BJ (cell line): ENCODE measurements around the gene ALK. TPM values are rescaled to one million over a fixed set of nuclear protein-coding genes. Genes with fewer than 3 reads are reported as not detected.

Source experiments
- CTCF ChIA-PET: fragments of 350-600 bp; formaldehyde crosslinking; extraction: SDS; loops from one replicate; lab custom pipeline; 2021; ENCODE audit warnings: antibody characterized with exemption, inconsistent platforms; lab: Yijun Ruan, JAX
- POLR2A ChIA-PET: fragments of 300-600 bp; sonication (Branson Sonifier 250); formaldehyde crosslinking; extraction: SDS; loops from one replicate; lab custom pipeline; 2021; ENCODE audit warnings: antibody characterized with exemption; lab: Charles Lee
- DNase-seq: peaks from one replicate; pipeline ENCODE4 v3.0.0-alpha.2; 2011; ENCODE audit warnings: low read depth
- H3K27me3 ChIP-seq: 2 replicates; pipeline ENCODE4 v1.6.0; 2011; ENCODE audit warnings: low read length; ENCODE audit not compliant: control insufficient read depth, insufficient read depth
- H3K36me3 ChIP-seq: 2 replicates; pipeline ENCODE4 v1.5.1; 2011; ENCODE audit warnings: low read length; ENCODE audit not compliant: control insufficient read depth, insufficient read depth
- H3K4me3 ChIP-seq: 2 replicates; pipeline ENCODE4 v1.5.1; 2011; ENCODE audit warnings: low read depth, mild to moderate bottlenecking, control low read depth, low read length
- polyA plus RNA-seq: library from polyadenylated mRNA; depleted of rRNA; stranded (reverse); fragments of >200 nt; gene quantifications from 2 replicates; pipeline ENCODE4 v1.2.3, GENCODE V29; 2011
- TF ChIP-seq, protein P1 (sequence below): IDR thresholded peaks from 2 replicates; pipeline ENCODE4 v1.5.1; 2011; ENCODE audit warnings: low read depth, mild to moderate bottlenecking, control low read depth, inconsistent platforms, low read length, moderate library complexity; ENCODE audit not compliant: insufficient read depth

The ALK gene
- polyA plus RNA-seq, 1 experiment, result not detected

DNA sequence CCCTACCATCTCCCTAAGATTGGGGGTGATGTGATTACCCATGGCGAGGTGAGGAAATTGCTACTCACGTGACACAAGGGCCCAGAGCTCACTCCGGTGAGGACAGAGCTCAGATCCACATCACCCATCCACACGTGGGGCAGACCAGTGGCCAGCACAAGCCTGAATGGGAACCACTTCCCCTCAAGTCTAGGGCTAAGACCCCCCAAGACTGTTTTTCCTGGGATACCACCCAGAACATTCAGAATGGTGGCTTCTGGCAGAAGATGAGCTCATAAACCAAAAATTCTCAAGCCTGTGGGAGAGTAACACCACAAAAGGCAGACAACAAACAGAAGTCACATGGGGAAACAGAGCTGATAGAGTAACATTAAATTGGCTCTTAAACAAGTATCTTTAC is 321.4 kb downstream of the ALK start:
- Histone ChIP-seq H3K4me3 (no peak overlapping the region), H3K36me3 (no peaks in the 10 kb centered on the region), H3K27me3 (peaks cover 2% of the 10 kb centered on the region; the same call in 1 of the 2 replicates)
- DNase-seq, result no peak
- ChIA-PET CTCF (no interaction called here), POLR2A (no interaction called here)
- TF ChIP-seq, protein P1, sequence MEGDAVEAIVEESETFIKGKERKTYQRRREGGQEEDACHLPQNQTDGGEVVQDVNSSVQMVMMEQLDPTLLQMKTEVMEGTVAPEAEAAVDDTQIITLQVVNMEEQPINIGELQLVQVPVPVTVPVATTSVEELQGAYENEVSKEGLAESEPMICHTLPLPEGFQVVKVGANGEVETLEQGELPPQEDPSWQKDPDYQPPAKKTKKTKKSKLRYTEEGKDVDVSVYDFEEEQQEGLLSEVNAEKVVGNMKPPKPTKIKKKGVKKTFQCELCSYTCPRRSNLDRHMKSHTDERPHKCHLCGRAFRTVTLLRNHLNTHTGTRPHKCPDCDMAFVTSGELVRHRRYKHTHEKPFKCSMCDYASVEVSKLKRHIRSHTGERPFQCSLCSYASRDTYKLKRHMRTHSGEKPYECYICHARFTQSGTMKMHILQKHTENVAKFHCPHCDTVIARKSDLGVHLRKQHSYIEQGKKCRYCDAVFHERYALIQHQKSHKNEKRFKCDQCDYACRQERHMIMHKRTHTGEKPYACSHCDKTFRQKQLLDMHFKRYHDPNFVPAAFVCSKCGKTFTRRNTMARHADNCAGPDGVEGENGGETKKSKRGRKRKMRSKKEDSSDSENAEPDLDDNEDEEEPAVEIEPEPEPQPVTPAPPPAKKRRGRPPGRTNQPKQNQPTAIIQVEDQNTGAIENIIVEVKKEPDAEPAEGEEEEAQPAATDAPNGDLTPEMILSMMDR, result no peak

- no peak for DNase-seq
- CTCF ChIA-PET, result no interaction called here
- Histone ChIP-seq H3K36me3 (no peaks in the 10 kb centered on the region), H3K27me3 (peaks cover 2% of the 10 kb centered on the region; the same call in 1 of the 2 replicates), H3K4me3 (no peak overlapping the region)
- TF ChIP-seq, protein P1, result no peak
- POLR2A ChIA-PET, result no interaction called here
Measured at GRCh38 chr2:29598978-29599377, 322.4 kb downstream of the ALK start.

GRCh38 chr2:29597035-29597434 is 324.4 kb downstream of the ALK start:
- Histone ChIP-seq H3K36me3 (no peaks in the 10 kb centered on the region), H3K27me3 (peaks cover 2% of the 10 kb centered on the region; the same call in 1 of the 2 replicates), H3K4me3 (no peak overlapping the region)
- TF ChIP-seq, protein P1, result no peak
- DNase-seq, result no peak
- ChIA-PET POLR2A (no interaction called here), CTCF (interaction anchor here (1.2 kb wide), 1 partner anchor 9 kb away, joined by 3 read pairs; no protein-coding TSS in a partner anchor)

DNA sequence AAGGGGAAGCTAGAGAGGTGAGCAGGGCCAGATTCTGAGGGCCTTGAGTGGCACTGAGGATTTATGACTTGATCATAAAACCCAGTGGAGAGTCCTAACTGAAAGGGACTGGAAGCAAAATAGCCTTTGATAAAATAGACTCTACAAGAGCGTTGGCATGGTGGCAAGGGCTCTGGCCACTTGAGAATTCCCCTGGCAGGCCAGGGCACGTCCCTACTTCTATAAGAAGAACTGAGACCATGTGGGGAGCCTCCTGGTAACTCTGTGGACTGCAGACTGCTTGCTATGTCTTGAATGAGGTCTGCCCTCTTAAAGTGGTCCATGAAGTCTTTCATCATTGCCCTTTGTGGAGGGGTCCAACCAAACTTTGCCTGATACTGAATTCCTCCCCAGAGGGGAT is 324.8 kb downstream of the ALK start:
- POLR2A ChIA-PET, result no interaction called here
- Histone ChIP-seq H3K4me3 (no peak overlapping the region), H3K27me3 (peaks cover 2% of the 10 kb centered on the region; the same call in 1 of the 2 replicates), H3K36me3 (no peaks in the 10 kb centered on the region)
- CTCF ChIA-PET, result interaction anchor here (1.2 kb wide), 1 partner anchor 9 kb away, joined by 3 read pairs; no protein-coding TSS in a partner anchor
- no peak for DNase-seq
- TF ChIP-seq, protein P1, result no peak

DNA sequence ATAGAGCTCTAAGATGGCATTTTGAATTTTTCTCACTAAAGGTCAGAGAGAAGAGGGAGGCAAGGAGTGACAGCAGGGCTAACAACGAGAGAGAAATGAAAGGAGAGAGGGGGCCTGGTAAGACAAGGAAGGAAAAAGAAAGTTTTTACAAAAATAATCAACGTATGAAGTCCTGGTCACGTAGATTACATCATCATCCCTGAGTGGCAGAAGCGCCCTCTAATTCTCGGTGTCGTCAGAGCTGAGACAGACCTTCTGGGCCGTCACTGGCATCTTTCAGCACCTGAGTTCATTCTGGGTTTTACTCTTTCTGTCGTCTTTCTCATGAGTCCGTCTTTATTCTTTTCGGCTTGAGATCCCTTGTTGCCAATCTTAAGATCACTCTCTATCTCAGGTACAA is 329.8 kb downstream of the ALK start:
- Histone ChIP-seq H3K27me3 (peaks cover 2% of the 10 kb centered on the region; the same call in 1 of the 2 replicates), H3K36me3 (no peaks in the 10 kb centered on the region), H3K4me3 (no peak overlapping the region)
- ChIA-PET CTCF (interaction anchor here (0.9 kb wide), 1 partner anchor 8 kb away, joined by 3 read pairs; no protein-coding TSS in a partner anchor), POLR2A (no interaction called here)
- no peak for DNase-seq
- TF ChIP-seq, protein P1, result no peak
